ENCODE data around the gene SUCNR1. TPM values are rescaled to one million over a fixed set of nuclear protein-coding genes. Genes with fewer than 3 reads are reported as not detected.

Gene SUCNR1
- total and polyA plus RNA-seq, 2 of the 4 experiments (the other 2 are of a cell fraction), result not detected

- ChIA-PET CTCF (interaction anchor here (0.6 to 2.4 kb wide), 6 partner anchors 24 to 547 kb away, joined by 3 to 8 read pairs (median 3); no protein-coding TSS in a partner anchor), POLR2A (ENCODE audit: unreplicated experiment) (no interaction called here)
- no peak overlapping the region for H3K27ac ChIP-seq (ENCODE audit: insufficient read depth, low read length)
- no peaks in the 10 kb centered on the region for H3K27me3 ChIP-seq (ENCODE audit: control insufficient read depth, insufficient read depth, low read length)
- peaks cover 6% of the 10 kb centered on the region; the same call in 1 of the 2 replicates for H3K9me1 ChIP-seq (ENCODE audit: insufficient read depth, low read length)
- H3K4ac ChIP-seq (ENCODE audit: low read depth, low read length), result peak overlapping the region; percentile 91
- ATAC-seq (ENCODE audit: low read depth), result no peak
- intact Hi-C loops (cut with micrococcal nuclease) (loop anchor here (1.0 to 5.0 kb wide), 5 partner anchors 79 to 549 kb away; no protein-coding TSS in a partner anchor), in situ Hi-C loops (cut with MboI; ENCODE audit: low sequenced_read_pairs) (loop anchor here (10.0 kb wide), 1 partner anchor 544 kb away; no protein-coding TSS in a partner anchor), dilution Hi-C loops (cut with HindIII; ENCODE audit: low sequenced_read_pairs, unreplicated experiment) (no loop called here)
- H2AK5ac ChIP-seq (ENCODE audit: low read depth, low read length), result peak overlapping the region; percentile 89; the same call in 1 of the 2 replicates
- peaks cover 11% of the 10 kb centered on the region for H3K4me1 ChIP-seq (ENCODE audit: control insufficient read depth, insufficient read depth, low read length)
- 0 out of 2 replicates have a peak overlapping the region, but pooled peaks have one; percentile 4 for H3K9ac ChIP-seq (ENCODE audit: low read depth, low read length)
- no peak overlapping the region for H2BK5ac ChIP-seq (ENCODE audit: low read depth, low read length, poor library complexity, severe bottlenecking)
- no peak overlapping the region for H3K14ac ChIP-seq (replicated peaks; ENCODE audit: low read depth, low read length)
- no peaks in the 10 kb centered on the region for H3K9me3 ChIP-seq (ENCODE audit: control insufficient read depth, insufficient read depth, low read length)
- WGBS, 2 experiments (ENCODE audit: extremely low coverage in 2 of 2, insufficient read length in 1 of 2), result no CpG with 5 or more reads among the region's 1 CpG
- peak overlapping the region; percentile 69; the same call in 2 of the 3 replicates for H2BK15ac ChIP-seq (ENCODE audit: low read depth, low read length)
- H4K91ac ChIP-seq (ENCODE audit: insufficient read depth, low read depth, low read length), result peak overlapping the region; percentile 30; the same call in 1 of the 2 replicates
- no peak overlapping the region for H4K5ac ChIP-seq (ENCODE audit: low read depth, low read length)
- H3K79me1 ChIP-seq (ENCODE audit: low read depth in 1 of 2, low read length in 2 of 2), result no peaks in the 10 kb centered on the region
- H4K8ac ChIP-seq (ENCODE audit: low read depth in 2 of 2, low read length in 2 of 2), result peak overlapping the region in 1 of 2 experiments; percentile 67; a peak in 1 of 4 replicates
- H3K23ac ChIP-seq (ENCODE audit: low read depth, low read length), result no peak overlapping the region
- no TSS peak for BruUV-seq (replicated peaks)
- peak overlapping the region; percentile 80 for H2BK120ac ChIP-seq (ENCODE audit: low read depth, low read length)
- H2AFZ ChIP-seq (replicated peaks; ENCODE audit: low read length, poor library complexity), result peak overlapping the region; percentile 79
- H3K56ac ChIP-seq (ENCODE audit: extremely low read depth, insufficient read depth, low read length), result no peak overlapping the region
- H3K18ac ChIP-seq (ENCODE audit: low read depth, low read length), result no peak overlapping the region
- H4K20me1 ChIP-seq (ENCODE audit: insufficient read depth, low read length), result no peaks in the 10 kb centered on the region
- H2AK9ac ChIP-seq (replicated peaks; ENCODE audit: low read depth, low read length, poor library complexity), result no peak overlapping the region
- H3K4me2 ChIP-seq (ENCODE audit: low read depth, low read length), result no peak overlapping the region
- TF ChIP-seq POLR2A (IDR thresholded peaks at IDR 0.05; ENCODE audit: low read depth, low read length), result no peak
- no peak for TF ChIP-seq ELK1 (IDR thresholded peaks at IDR 0.05; ENCODE audit: borderline replicate concordance, low read depth, low read length)
- TF ChIP-seq RAD21 (IDR thresholded peaks at IDR 0.05; ENCODE audit: low read length), result no peak
- TF ChIP-seq MAZ (IDR thresholded peaks at IDR 0.05; ENCODE audit: borderline replicate concordance, low read depth, low read length), result no peak
- no peak for TF ChIP-seq MXI1 (IDR thresholded peaks at IDR 0.05; ENCODE audit: borderline replicate concordance, low read depth, low read length)
- TF ChIP-seq BHLHE40 (IDR thresholded peaks at IDR 0.05; ENCODE audit: low read depth, low read length), result no peak
- TF ChIP-seq RCOR1 (IDR thresholded peaks at IDR 0.05; ENCODE audit: insufficient replicate concordance, low read length), result no peak
- TF ChIP-seq CHD1 (IDR thresholded peaks at IDR 0.05; ENCODE audit: low read depth, low read length), result no peak
- TF ChIP-seq MAFK (IDR thresholded peaks at IDR 0.05; ENCODE audit: low read depth, low read length), result no peak
- no peak for TF ChIP-seq CTCF (conservative IDR thresholded peaks at IDR 0.05; ENCODE audit: low read depth, low read length)
- no peak for TF ChIP-seq SMC3 (IDR thresholded peaks at IDR 0.05; ENCODE audit: low read depth, low read length)
- TF ChIP-seq FOS (IDR thresholded peaks at IDR 0.05; ENCODE audit: low read depth, low read length), result no peak
- TF ChIP-seq CEBPB (IDR thresholded peaks at IDR 0.05; ENCODE audit: low read depth, low read length), result no peak
- TF ChIP-seq USF2 (IDR thresholded peaks at IDR 0.05; ENCODE audit: low read depth, low read length), result no peak
- TF ChIP-seq NFE2L2 (IDR thresholded peaks at IDR 0.05; ENCODE audit: low read depth, low read length), result no peak
- TF ChIP-seq RFX5 (IDR thresholded peaks at IDR 0.05; ENCODE audit: low read depth, low read length), result no peak
- H3K36me3 ChIP-seq (ENCODE audit: control insufficient read depth, insufficient read depth, low read length), result no peaks in the 10 kb centered on the region
- H2BK20ac ChIP-seq (ENCODE audit: low read depth, low read length), result peak overlapping the region; percentile 93
- DNase-seq, result no peak
- H3K4me3 ChIP-seq (ENCODE audit: insufficient read depth, low read depth, low read length), result no peak overlapping the region
Measured at GRCh38 chr3:151839313-151839631, 34.2 kb upstream of the SUCNR1 start.

Measured in IMR-90 (cell line).